HG03280 (cell line): Measurements from ENCODE around the gene ANKRD13C.
"Not testable (repeated sequence)": the region's sequence is repeated elsewhere in the genome, so short reads cannot be mapped to it uniquely, and the experiment has no call there.

Experiments
- ATAC-seq: cut with Tn5 transposase; IDR thresholded peaks from one replicate; pipeline ENCODE4 v1.9.1; 2021; ENCODE audit warnings: mild to moderate bottlenecking, moderate library complexity; ENCODE audit not compliant: unreplicated experiment

Gene ANKRD13C

GRCh38 chr1:70354332-70355110 is at the start of gene ANKRD13C:
Gene ANKRD13C, minus strand, starts transcription at chr1:70354722. Its CDS starts 314 bp downstream, at chr1:70354408.
- ATAC-seq = peak; percentile 91

- ATAC-seq = no peak
Measured at GRCh38 chr1:70403759-70404158, 49.2 kb upstream of the ANKRD13C start.

GRCh38 chr1:70401974-70402373 is 47.5 kb upstream of the ANKRD13C start:
- ATAC-seq = no peak

GRCh38 chr1:70400335-70400734 is 45.8 kb upstream of the ANKRD13C start:
- ATAC-seq = no peak

GRCh38 chr1:70397013-70397412 is 42.5 kb upstream of the ANKRD13C start:
- ATAC-seq = no peak

GRCh38 chr1:70396607-70397006 is 42.1 kb upstream of the ANKRD13C start:
- no peak for ATAC-seq

- no peak for ATAC-seq
Measured at GRCh38 chr1:70392626-70393025, 38.1 kb upstream of the ANKRD13C start.

- ATAC-seq = no peak
Measured at GRCh38 chr1:70387507-70387906, 33.0 kb upstream of the ANKRD13C start.

- ATAC-seq = no peak
Measured at GRCh38 chr1:70386121-70386520, 31.6 kb upstream of the ANKRD13C start.

- no peak for ATAC-seq
Measured at GRCh38 chr1:70385477-70385876, 31.0 kb upstream of the ANKRD13C start.

GRCh38 chr1:70384542-70384941 is 30.0 kb upstream of the ANKRD13C start:
- ATAC-seq = no peak

- no peak for ATAC-seq
Measured at GRCh38 chr1:70383483-70383882, 29.0 kb upstream of the ANKRD13C start.

GRCh38 chr1:70382682-70383081 is 28.2 kb upstream of the ANKRD13C start:
- peak; percentile 58 for ATAC-seq

GRCh38 chr1:70376196-70376595 is 21.7 kb upstream of the ANKRD13C start:
- no peak for ATAC-seq

- ATAC-seq = not testable (repeated sequence)
Measured at GRCh38 chr1:70373580-70373979, 19.1 kb upstream of the ANKRD13C start.

GRCh38 chr1:70372426-70372825 is 17.9 kb upstream of the ANKRD13C start:
- no peak for ATAC-seq

GRCh38 chr1:70371586-70371985 is 17.1 kb upstream of the ANKRD13C start:
- ATAC-seq = not testable (repeated sequence)

- not testable (repeated sequence) for ATAC-seq
Measured at GRCh38 chr1:70367397-70367796, 12.9 kb upstream of the ANKRD13C start.

GRCh38 chr1:70366997-70367396 is 12.5 kb upstream of the ANKRD13C start:
- ATAC-seq = not testable (repeated sequence)

- not testable (repeated sequence) for ATAC-seq
Measured at GRCh38 chr1:70366425-70366952, 12.0 kb upstream of the ANKRD13C start.

- no peak for ATAC-seq
Measured at GRCh38 chr1:70364439-70364838, 9.9 kb upstream of the ANKRD13C start.

GRCh38 chr1:70361727-70362398 is 7.3 kb upstream of the ANKRD13C start:
- ATAC-seq = no peak
